HepG2 (cell line): ENCODE results near the gene TMEM108. TPM values are rescaled to one million over a fixed set of nuclear protein-coding genes. Genes with fewer than 3 reads are reported as not detected.

Experiments used
- ATAC-seq: fragments of 200-7000 bp; cut with Tn5 transposase; 3 replicates; pipeline ENCODE4 v1.9.1; 2020; ENCODE audit warnings: mild to moderate bottlenecking, moderate library complexity
- BruUV-seq: library from RNA; stranded (reverse); fragments of 400-500 nt; replicated peaks from 2 replicates; lab custom pipeline; 2021; lab: Mats Ljungman, UMichigan
- CTCF ChIA-PET: fragments of 300-600 bp; formaldehyde crosslinking; extraction: SDS; loops from one replicate; lab custom pipeline; 2021; ENCODE audit warnings: low total read pairs, inconsistent platforms, low intra/inter-chr PET ratio; lab: Yijun Ruan, JAX
- POLR2A ChIA-PET: fragments of 350-600 bp; sonication (Branson Sonifier 250); formaldehyde crosslinking; loops from one replicate; lab custom pipeline; 2020; ENCODE audit warnings: antibody characterized with exemption, inconsistent platforms; lab: Yijun Ruan, JAX
- DNase-seq: peaks from one replicate; pipeline ENCODE4 v3.0.0-alpha.2; 2015; ENCODE audit warnings: low spot score
- FAIRE-seq: peaks from 3 replicates; lab custom pipeline; 2011; peaks lifted over from hg19 to GRCh38; lab: Jason Lieb, UNC
- H2AFZ ChIP-seq: one replicate; pipeline ENCODE4 v1.6.1; 2011; ENCODE audit warnings: low read length, inconsistent platforms
- H3K27ac ChIP-seq: fragments of 300-600 bp; 3 replicates; pipeline ENCODE4 v1.8.0; 2011; ENCODE audit warnings: mixed run types, mild to moderate bottlenecking, mixed read lengths, low read length, inconsistent platforms; ENCODE audit not compliant: insufficient read depth; ENCODE audit errors: extremely low read length
- H3K27me3 ChIP-seq, 2 experiments: fragments of 200-600 bp in 1 of 2; 2 replicates in 1 of 2; 3 replicates in 1 of 2; pipeline versions ENCODE4 v1.6.0 to v1.8.0; 2011; ENCODE audit warnings: low read length in 2 of 2, mild to moderate bottlenecking in 2 of 2, moderate library complexity in 2 of 2, inconsistent platforms in 1 of 2; ENCODE audit not compliant: insufficient read depth in 2 of 2, control insufficient read depth in 1 of 2
- H3K36me3 ChIP-seq, 2 experiments: fragments of 200-600 bp in 1 of 2; replicated peaks in 1 of 2; 2 replicates in 1 of 2; 3 replicates in 1 of 2; pipeline versions ENCODE4 v1.5.1 to v1.8.0; 2011; ENCODE audit warnings: low read length in 2 of 2, inconsistent platforms in 1 of 2; ENCODE audit not compliant: insufficient read depth in 2 of 2, control insufficient read depth in 1 of 2
- H3K4me1 ChIP-seq: 2 replicates; pipeline ENCODE4 v1.5.1; 2012; ENCODE audit warnings: low read length, inconsistent platforms; ENCODE audit not compliant: insufficient read depth
- H3K4me2 ChIP-seq: 2 replicates; pipeline ENCODE4 v1.6.0; 2011; ENCODE audit warnings: low read depth, low read length, inconsistent platforms
- H3K4me3 ChIP-seq, 3 experiments: fragments of 200-600 bp in 1 of 3; sonication (generic), shearing (Covaris generic) in 1 of 3; replicated peaks in 1 of 3; 2 replicates each; pipeline ENCODE4 v1.5.1; 2011 to 2016; ENCODE audit warnings: low read length in 3 of 3, inconsistent platforms in 2 of 3, low read depth in 2 of 3, mild to moderate bottlenecking in 2 of 3, control low read depth in 1 of 3, mixed read lengths in 1 of 3; ENCODE audit not compliant: insufficient read depth in 1 of 3
- H3K79me2 ChIP-seq: one replicate; pipeline ENCODE4 v1.6.1; 2011; ENCODE audit warnings: low read length, inconsistent platforms; ENCODE audit not compliant: insufficient read depth
- H3K9ac ChIP-seq: 2 replicates; pipeline ENCODE4 v1.6.0; 2011; ENCODE audit warnings: mild to moderate bottlenecking, low read depth, low read length, inconsistent platforms; ENCODE audit not compliant: insufficient read depth
- H3K9me3 ChIP-seq: 2 replicates; pipeline ENCODE4 v1.5.1; 2012; ENCODE audit warnings: mild to moderate bottlenecking, low read length
- H4K20me1 ChIP-seq: 2 replicates; pipeline ENCODE4 v1.6.0; 2011; ENCODE audit warnings: inconsistent platforms, mild to moderate bottlenecking, low read length, moderate library complexity; ENCODE audit not compliant: insufficient read depth
- BRD4 ChIP-seq: sonication (generic); formaldehyde crosslinking; IDR thresholded peaks from 2 replicates; pipeline ENCODE4 v1.4.0; 2020; ENCODE audit warnings: missing genetic modification reagents
- CSRNP1 ChIP-seq: sonication (generic); formaldehyde crosslinking; IDR thresholded peaks from 2 replicates; pipeline ENCODE4 v1.8.1; 2023; ENCODE audit warnings: mild to moderate bottlenecking, missing genetic modification reagents
- MLX ChIP-seq: IDR thresholded peaks from 2 replicates; pipeline ENCODE4 v1.6.1; 2016
- NBN ChIP-seq: fragments of 450-650 bp; conservative IDR thresholded peaks from 2 replicates; pipeline ENCODE4 v1.6.1; 2017
- TBP ChIP-seq: sonication (generic); formaldehyde crosslinking; IDR thresholded peaks from 2 replicates; pipeline ENCODE4 v1.5.0; 2020; ENCODE audit warnings: missing genetic modification reagents
- TGIF2 ChIP-seq: IDR thresholded peaks from 2 replicates; pipeline ENCODE4 v1.6.1; 2016; ENCODE audit warnings: control low read depth, missing compliant biosample characterization
- ZBTB37 ChIP-seq: sonication (generic); formaldehyde crosslinking; IDR thresholded peaks from 2 replicates; pipeline ENCODE4 v1.4.0; 2020; ENCODE audit warnings: mild to moderate bottlenecking, missing genetic modification reagents
- ZFP36L1 ChIP-seq: sonication (generic); formaldehyde crosslinking; IDR thresholded peaks from 2 replicates; pipeline ENCODE4 v1.8.0; 2022; ENCODE audit warnings: mild to moderate bottlenecking, missing genetic modification reagents, moderate library complexity
- WGBS: methylation state at CpG from one replicate; pipeline ENCODE4 v1.1.6; 2017; ENCODE audit warnings: low lambda C conversion rate; 5-methylcytosine and 5-hydroxymethylcytosine counted together
- in situ Hi-C: cut with HindIII; loops from 2 replicates; pipeline ENCODE4 v1.10.0; 2017; ENCODE audit warnings: low pct_unique_long_range_greater_than_20kb; ENCODE audit not compliant: extremely low pct_ligation_motif_present
- intact Hi-C: fragments of 100-400 bp; cut with micrococcal nuclease; formaldehyde crosslinking; loops from one replicate; pipeline ENCODE4 v1.10.0; 2022; ENCODE audit not compliant: unreplicated experiment
- polyA plus RNA-seq, 8 experiments: library from polyadenylated mRNA; depleted of rRNA in 3 of 8; stranded (reverse) in 7 of 8; unstranded in 1 of 8; fragments of >200 nt; fragmentation: Illumina TruSeq in 4 of 8; extraction: Trizol in 4 of 8; gene quantifications; 2 replicates each; pipeline versions ENCODE4 v1.2.1 to v1.2.3, GENCODE V29; 2011 to 2016; ENCODE audit warnings: low read depth in 4 of 8, missing spikeins in 1 of 8, mixed read lengths in 1 of 8; ENCODE audit not compliant: insufficient read depth in 1 of 8
- total RNA-seq, 5 experiments: library from RNA; depleted of rRNA; stranded (reverse); fragments of >200 nt; fragmentation: Illumina TruSeq; extraction: Trizol; gene quantifications; 2 replicates each; pipeline ENCODE4 v1.2.3, GENCODE V29; 2016; ENCODE audit warnings: low read depth in 1 of 5

Gene TMEM108
- total and polyA plus RNA-seq, 2 of the 13 experiments (the other 11 are each of a cell fraction or from before 2014, with no cell fraction given), result not detected

- Histone ChIP-seq H4K20me1 (no peaks in the 10 kb centered on the region), H3K36me3 (no peaks in the 10 kb centered on the region), H3K9ac (no peak overlapping the region), H3K79me2 (no peaks in the 10 kb centered on the region), H3K9me3 (no peaks in the 10 kb centered on the region), H3K27ac (no peak overlapping the region), H3K27me3 (no peaks in the 10 kb centered on the region), H3K4me1 (no peaks in the 10 kb centered on the region), H3K4me2 (no peak overlapping the region), H2AFZ (no peak overlapping the region), H3K4me3 (no peak overlapping the region)
- no peak for FAIRE-seq
- ATAC-seq, result no peak
- ChIA-PET POLR2A (no interaction called here), CTCF (no interaction called here)
- intact Hi-C loops, result no loop called here
- no peak for DNase-seq
- in situ Hi-C loops, result no loop called here
- TF ChIP-seq ZBTB37 (no peak), ZFP36L1 (CRISPR knock-in tag) (no peak), CSRNP1 (CRISPR knock-in tag) (no peak), TBP (CRISPR knock-in tag) (no peak), TGIF2 (CRISPR knock-in tag) (no peak), BRD4 (CRISPR knock-in tag) (no peak), MLX (no peak), NBN (no peak)
- BruUV-seq, result no TSS peak
- 1% methylated on average over 3 of the region's 3 CpGs for WGBS
Measured at GRCh38 chr3:133113927-133114597, 75.9 kb downstream of the TMEM108 start.
